WERI-Rb-1 (cell line): ENCODE measurements around the gene UBAP2L.

Experiments
- DNase-seq: peaks from one replicate; pipeline ENCODE4 v3.0.0-alpha.2; 2020
- H3K27ac ChIP-seq: fragments of 250-450 bp; sonication (Bioruptor Pico); 2 replicates; pipeline ENCODE4 v1.5.1; 2020; ENCODE audit warnings: mild to moderate bottlenecking, moderate library complexity
- H3K27me3 ChIP-seq: fragments of 250-450 bp; sonication (Bioruptor Pico); 2 replicates; pipeline ENCODE4 v1.5.1; 2021; ENCODE audit warnings: mild to moderate bottlenecking, low read depth, moderate library complexity; ENCODE audit not compliant: insufficient read depth, severe bottlenecking
- H3K36me3 ChIP-seq: fragments of 250-450 bp; sonication (Bioruptor Pico); 2 replicates; pipeline ENCODE4 v1.5.1; 2020; ENCODE audit warnings: mild to moderate bottlenecking, moderate library complexity
- H3K4me3 ChIP-seq: 2 replicates; pipeline ENCODE4 v1.5.1; 2011; ENCODE audit warnings: low read depth, mild to moderate bottlenecking, control low read depth, low read length
- H3K9me3 ChIP-seq: fragments of 250-450 bp; sonication (Bioruptor Pico); 2 replicates; pipeline ENCODE4 v1.5.1; 2021; ENCODE audit warnings: mild to moderate bottlenecking, moderate library complexity; ENCODE audit not compliant: severe bottlenecking
- CTCF ChIP-seq: IDR thresholded peaks from 2 replicates; pipeline ENCODE4 v1.5.1; 2011; ENCODE audit warnings: low read depth, mild to moderate bottlenecking, control low read depth, inconsistent platforms, low read length

UBAP2L gene

DNA sequence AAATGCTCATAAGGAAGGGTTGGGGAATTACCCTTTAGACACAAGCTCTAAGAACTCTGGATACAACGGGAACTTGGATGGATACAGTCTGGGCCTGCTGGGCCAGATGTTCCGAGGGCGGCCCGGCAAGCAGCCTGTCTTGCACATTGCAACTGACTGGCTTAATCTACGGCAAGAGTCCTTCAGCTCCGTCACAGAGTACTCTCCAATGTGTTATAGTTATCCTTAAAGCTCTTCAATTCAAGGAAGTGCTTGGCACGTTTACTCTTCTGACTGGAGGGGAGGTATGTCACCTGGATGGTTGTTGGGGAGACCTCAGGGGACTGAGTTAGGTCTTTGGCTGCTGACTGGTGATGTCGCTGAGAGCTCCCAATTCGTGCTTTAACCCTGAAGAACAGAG is 13.5 kb upstream of the UBAP2L start:
- Histone ChIP-seq H3K36me3 (peaks cover 72% of the 10 kb centered on the region), H3K9me3 (no peaks in the 10 kb centered on the region), H3K27ac (no peak overlapping the region), H3K4me3 (no peak overlapping the region), H3K27me3 (no peaks in the 10 kb centered on the region)
- DNase-seq: no peak
- no peak for TF ChIP-seq CTCF

DNA sequence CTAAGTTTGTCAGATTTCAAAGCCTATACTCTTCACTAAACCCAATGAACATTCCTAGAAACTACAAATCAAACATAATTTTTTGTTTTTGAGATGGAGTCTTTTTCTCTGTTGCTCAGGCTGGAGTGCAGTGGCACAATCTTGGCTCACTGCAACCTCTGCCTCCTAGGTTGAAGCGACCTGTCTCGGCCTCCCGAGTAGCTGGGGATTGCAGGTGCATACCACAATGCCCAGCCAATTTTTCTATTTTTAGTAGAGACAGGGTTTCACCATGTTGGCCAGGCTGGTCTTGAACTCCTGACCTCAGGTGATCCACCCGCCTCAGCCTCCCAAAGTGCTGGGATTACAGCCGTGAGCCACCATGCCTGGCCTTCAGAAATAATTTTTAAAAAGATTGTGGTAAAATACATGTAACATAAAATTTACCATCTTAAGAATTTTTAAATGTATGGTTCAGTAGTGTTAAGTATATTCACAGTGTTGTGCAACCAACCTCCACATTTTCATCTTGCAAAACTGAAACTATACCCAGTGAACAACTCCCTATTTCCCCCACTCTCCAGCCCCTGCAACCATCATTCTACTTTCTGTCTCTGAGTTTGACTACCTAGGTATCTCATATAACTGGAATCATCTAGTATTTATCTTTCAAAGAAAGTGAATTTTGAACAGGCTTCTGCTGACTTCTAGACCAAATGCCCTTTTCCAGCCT is 11.9 kb upstream of the UBAP2L start:
- DNase-seq: no peak
- Histone ChIP-seq H3K36me3 (peaks cover 87% of the 10 kb centered on the region), H3K9me3 (no peaks in the 10 kb centered on the region), H3K27me3 (no peaks in the 10 kb centered on the region), H3K4me3 (no peak overlapping the region), H3K27ac (no peak overlapping the region)
- no peak for TF ChIP-seq CTCF

GRCh38 chr1:154212083-154212482 is 8.7 kb upstream of the UBAP2L start:
- H3K36me3 ChIP-seq: peaks cover 93% of the 10 kb centered on the region

DNA sequence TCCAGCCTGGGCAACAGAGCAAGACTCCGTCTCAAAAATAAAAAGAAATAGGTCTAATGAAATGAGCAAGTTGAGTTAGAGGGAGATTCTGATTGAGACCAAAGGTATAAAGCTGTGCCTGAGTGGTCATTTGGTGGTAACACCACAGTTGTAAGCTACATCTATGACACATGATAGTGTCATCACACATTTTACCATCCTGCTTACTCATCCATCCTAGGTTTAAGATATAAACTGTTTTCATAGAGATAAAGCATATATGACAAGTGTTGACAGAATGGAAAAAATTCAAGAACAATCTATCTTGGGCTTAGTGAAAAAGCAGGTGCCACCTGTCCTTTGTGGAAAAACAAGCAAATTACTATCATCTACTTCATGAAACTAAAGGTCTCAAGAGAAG is 7.5 kb upstream of the UBAP2L start:
- Histone ChIP-seq H3K27me3 (no peaks in the 10 kb centered on the region), H3K4me3 (no peak overlapping the region), H3K9me3 (no peaks in the 10 kb centered on the region), H3K36me3 (peaks cover 93% of the 10 kb centered on the region), H3K27ac (no peak overlapping the region)
- no peak for DNase-seq
- no peak for TF ChIP-seq CTCF

More at GRCh38 chr1:154212083-154212482, 8.7 kb upstream of the UBAP2L start:
- no peak for DNase-seq
- H3K4me3 ChIP-seq: no peak overlapping the region
- H3K9me3 ChIP-seq: no peaks in the 10 kb centered on the region
- no peaks in the 10 kb centered on the region for H3K27me3 ChIP-seq
- no peak overlapping the region for H3K27ac ChIP-seq
- TF ChIP-seq CTCF: no peak

DNA sequence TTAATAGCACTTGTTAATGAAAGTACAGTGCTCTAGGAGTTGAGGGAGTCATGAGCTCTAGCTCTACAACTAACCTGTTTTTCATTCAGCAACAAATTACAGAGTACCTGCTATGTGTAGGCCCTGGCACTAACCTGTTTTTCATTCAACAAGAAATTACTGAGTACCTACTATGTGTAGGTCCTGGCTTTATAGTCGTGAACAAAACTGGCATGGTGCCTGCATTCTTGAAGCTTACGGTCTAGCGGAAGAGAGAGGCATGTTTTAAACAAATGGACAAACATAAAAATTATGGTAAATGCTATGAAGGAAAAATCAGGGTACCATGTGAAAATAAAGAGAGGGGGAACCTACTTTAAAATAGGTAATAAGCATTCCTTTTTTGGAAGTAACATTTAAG is 2.2 kb upstream of the UBAP2L start:
- Histone ChIP-seq H3K9me3 (peaks cover 2% of the 10 kb centered on the region), H3K4me3 (no peak overlapping the region), H3K27me3 (no peaks in the 10 kb centered on the region), H3K27ac (no peak overlapping the region), H3K36me3 (peaks cover 82% of the 10 kb centered on the region)
- DNase-seq: no peak
- no peak for TF ChIP-seq CTCF

GRCh38 chr1:154219541-154219940 is 1.2 kb upstream of the UBAP2L start:
- peaks cover 2% of the 10 kb centered on the region for H3K9me3 ChIP-seq
- peaks cover 82% of the 10 kb centered on the region for H3K36me3 ChIP-seq
- peak overlapping the region; percentile 97 for H3K27ac ChIP-seq
- no peaks in the 10 kb centered on the region for H3K27me3 ChIP-seq
- DNase-seq: no peak
- TF ChIP-seq CTCF: no peak
- peak overlapping the region; percentile 80 for H3K4me3 ChIP-seq
